KOPT-K1 (cell line): ENCODE measurements around the gene RNF186.
"Not testable (repeated sequence)": the region's sequence is repeated elsewhere in the genome, so short reads cannot be mapped to it uniquely, and the experiment has no call there.

Source experiments
- H3K27ac ChIP-seq: fragments of 200-600 bp; sonication (generic); 2 replicates; pipeline ENCODE4 v1.5.1; 2016; ENCODE audit warnings: antibody characterized with exemption, mild to moderate bottlenecking, low read depth, low read length; ENCODE audit not compliant: poor library complexity, severe bottlenecking
- H3K36me3 ChIP-seq: fragments of 200-600 bp; sonication (generic); 2 replicates; pipeline ENCODE4 v1.5.1; 2017; ENCODE audit warnings: antibody characterized with exemption, mild to moderate bottlenecking, low read length, moderate library complexity; ENCODE audit not compliant: insufficient read depth
- H3K9me3 ChIP-seq: fragments of 200-600 bp; sonication (generic); 2 replicates; pipeline ENCODE4 v1.5.1; 2017; ENCODE audit warnings: antibody characterized with exemption, low read length, mild to moderate bottlenecking; ENCODE audit not compliant: insufficient read depth, poor library complexity, severe bottlenecking

RNF186 gene

GRCh38 chr1:19814681-19815503 lies at the start of gene RNF186:
Gene RNF186, minus strand, starts transcription at chr1:19815283. Its CDS starts 182 bp downstream, at chr1:19815101.
- H3K27ac ChIP-seq, result no peak within 1 kb of the TSS
- no peaks in the 10 kb centered on the region for H3K36me3 ChIP-seq
- H3K9me3 ChIP-seq, result no peaks in the 10 kb centered on the region

GRCh38 chr1:19864570-19865160 lies 49.6 kb upstream of the RNF186 start:
- peaks cover 12% of the 10 kb centered on the region for H3K9me3 ChIP-seq
- H3K36me3 ChIP-seq, result no peaks in the 10 kb centered on the region
- no peak overlapping the region for H3K27ac ChIP-seq

GRCh38 chr1:19862944-19863343 lies 47.9 kb upstream of the RNF186 start:
- Histone ChIP-seq H3K27ac (no peak overlapping the region), H3K9me3 (peaks cover 12% of the 10 kb centered on the region), H3K36me3 (no peaks in the 10 kb centered on the region)

GRCh38 chr1:19861842-19862530 lies 46.9 kb upstream of the RNF186 start:
- Histone ChIP-seq H3K36me3 (no peaks in the 10 kb centered on the region), H3K27ac (no peak overlapping the region), H3K9me3 (peaks cover 12% of the 10 kb centered on the region)

GRCh38 chr1:19861034-19861433 lies 46.0 kb upstream of the RNF186 start:
- Histone ChIP-seq H3K9me3 (peaks cover 12% of the 10 kb centered on the region), H3K36me3 (no peaks in the 10 kb centered on the region), H3K27ac (no peak overlapping the region)

- no peaks in the 10 kb centered on the region for H3K36me3 ChIP-seq
- H3K27ac ChIP-seq, result no peak overlapping the region
These were observed 45.3 kb upstream of the RNF186 start for GRCh38 chr1:19860418-19860817.

GRCh38 chr1:19859876-19860275 lies 44.8 kb upstream of the RNF186 start:
- Histone ChIP-seq H3K9me3 (peaks cover 12% of the 10 kb centered on the region), H3K36me3 (no peaks in the 10 kb centered on the region), H3K27ac (no peak overlapping the region)

More at GRCh38 chr1:19860418-19860817, 45.3 kb upstream of the RNF186 start:
- H3K9me3 ChIP-seq, result peaks cover 12% of the 10 kb centered on the region

GRCh38 chr1:19858893-19859292 lies 43.8 kb upstream of the RNF186 start:
- Histone ChIP-seq H3K27ac (no peak overlapping the region), H3K9me3 (peaks cover 12% of the 10 kb centered on the region), H3K36me3 (no peaks in the 10 kb centered on the region)

GRCh38 chr1:19854866-19855265 lies 39.8 kb upstream of the RNF186 start:
- Histone ChIP-seq H3K27ac (no peak overlapping the region), H3K36me3 (no peaks in the 10 kb centered on the region), H3K9me3 (no peaks in the 10 kb centered on the region)

GRCh38 chr1:19852036-19852435 lies 37.0 kb upstream of the RNF186 start:
- Histone ChIP-seq H3K9me3 (no peaks in the 10 kb centered on the region), H3K27ac (no peak overlapping the region), H3K36me3 (no peaks in the 10 kb centered on the region)

- Histone ChIP-seq H3K36me3 (no peaks in the 10 kb centered on the region), H3K27ac (no peak overlapping the region), H3K9me3 (no peaks in the 10 kb centered on the region)
These were observed 35.1 kb upstream of the RNF186 start for GRCh38 chr1:19850214-19850613.

GRCh38 chr1:19849307-19849706 lies 34.2 kb upstream of the RNF186 start:
- H3K27ac ChIP-seq, H3K36me3 ChIP-seq, H3K9me3 ChIP-seq: not testable (repeated sequence)

- not testable (repeated sequence) for H3K36me3 ChIP-seq, H3K27ac ChIP-seq, H3K9me3 ChIP-seq
These were observed 32.3 kb upstream of the RNF186 start for GRCh38 chr1:19847334-19847733.

- H3K36me3 ChIP-seq, result no peaks in the 10 kb centered on the region
- no peaks in the 10 kb centered on the region for H3K9me3 ChIP-seq
These were observed 31.3 kb upstream of the RNF186 start for GRCh38 chr1:19846338-19846737.

GRCh38 chr1:19845555-19845954 lies 30.5 kb upstream of the RNF186 start:
- Histone ChIP-seq H3K9me3 (no peaks in the 10 kb centered on the region), H3K27ac (no peak overlapping the region), H3K36me3 (no peaks in the 10 kb centered on the region)

More at GRCh38 chr1:19846338-19846737, 31.3 kb upstream of the RNF186 start:
- no peak overlapping the region for H3K27ac ChIP-seq
